Measurements from ENCODE around the gene HOXC11.

DNA sequence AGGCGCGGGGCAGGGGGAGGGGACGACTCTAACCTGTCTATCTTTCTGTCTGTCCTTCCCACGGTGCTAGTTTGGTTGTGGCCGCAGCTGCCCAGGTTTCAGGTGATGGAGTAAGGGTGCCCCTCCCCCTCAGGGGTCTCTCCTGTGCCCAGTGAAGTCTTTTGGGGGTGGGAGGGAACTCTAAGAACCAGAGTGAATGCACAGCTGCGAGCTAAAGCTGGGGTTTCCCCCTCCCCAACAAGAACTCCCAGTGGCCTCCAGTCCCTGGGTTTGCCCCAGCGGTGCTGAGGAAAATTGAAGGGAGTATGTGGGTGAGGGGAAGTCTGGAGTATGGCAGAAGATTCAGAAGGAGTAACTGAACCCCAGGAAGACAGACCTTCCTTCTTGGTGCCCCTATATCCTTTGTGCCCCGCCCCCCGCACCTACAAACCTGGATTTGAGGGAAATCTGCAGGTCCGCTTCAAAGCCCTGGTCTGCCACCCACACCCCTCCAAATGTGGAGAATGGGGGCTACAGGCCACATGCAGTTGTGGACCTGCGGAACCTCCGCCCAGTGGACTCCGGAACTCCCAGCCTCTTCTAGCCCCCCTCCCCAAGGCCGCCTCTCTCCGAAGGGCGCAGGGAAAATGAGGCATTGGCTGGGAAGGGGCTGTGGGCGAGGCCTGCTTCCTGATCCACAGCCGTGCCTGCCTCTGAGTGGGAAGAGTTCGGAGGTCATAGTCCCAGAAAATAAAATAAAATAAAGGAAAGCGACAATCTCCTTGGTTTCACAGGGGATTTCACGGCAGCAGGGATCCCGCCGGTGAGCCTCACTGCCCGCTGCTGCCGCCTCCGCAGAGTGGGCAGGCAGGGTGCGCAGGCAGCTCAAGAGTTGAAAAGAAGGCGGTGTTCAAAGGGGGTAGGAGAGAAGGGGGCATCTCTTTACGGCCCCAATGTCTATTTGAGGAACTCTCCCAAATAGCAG lies 23.6 kb downstream of the HOXC11 start:
- TF ChIP-seq MTA2 (IDR thresholded peaks at IDR 0.05; ENCODE audit: low read depth) (no peak), EZH2 (IDR thresholded peaks at IDR 0.05; ENCODE audit: borderline replicate concordance, control insufficient read depth, low read depth, low read length) (0 out of 2 replicates have a peak, but pooled peaks have one; percentile 18)

Data from GM12878 (cell line).